Stomach (tissue), 9 donors: ENCODE measurements around the gene UCKL1. TPM values are rescaled to one million over a fixed set of nuclear protein-coding genes. Genes with fewer than 3 reads are reported as not detected.
"Not testable (repeated sequence)": the region's sequence is repeated elsewhere in the genome, so short reads cannot be mapped to it uniquely, and the experiment has no call there.

Experiments
- DNase-seq, 2 donors: peaks; one replicate each; pipeline versions ENCODE4 v3.0.0 to v3.0.0-alpha.2; 2013 to 2019
- H3K27ac ChIP-seq, 5 donors: fragments of 200-600 bp in 4 of 5; sonication (generic) in 4 of 5; one replicate each; pipeline ENCODE4 v1.5.1; 2013 to 2019; ENCODE audit warnings: mild to moderate bottlenecking in 1 of 5, moderate library complexity in 1 of 5
- H3K27me3 ChIP-seq, 3 donors: fragments of 200-600 bp; sonication (generic); one replicate each; pipeline ENCODE4 v1.5.1; 2017 to 2019; ENCODE audit warnings: mixed run types in 1 of 3
- H3K36me3 ChIP-seq, 4 donors: fragments of 200-600 bp; sonication (generic); 1 replicate in 3 of 4; 2 replicates in 1 of 4; pipeline ENCODE4 v1.5.1; 2016 to 2019
- H3K4me1 ChIP-seq, 4 donors: fragments of 200-600 bp; sonication (generic); one replicate each; pipeline ENCODE4 v1.5.1; 2016 to 2019
- H3K4me3 ChIP-seq, 4 donors: fragments of 200-600 bp; sonication (generic) in 3 of 4; one replicate each; pipeline ENCODE4 v1.5.1; 2016 to 2019; ENCODE audit warnings: mild to moderate bottlenecking in 1 of 4
- H3K9me3 ChIP-seq, 4 donors: fragments of 200-600 bp; sonication (generic); one replicate each; pipeline ENCODE4 v1.5.1; 2016 to 2019
- EP300 ChIP-seq: sonication (generic); formaldehyde crosslinking; IDR thresholded peaks from one replicate; pipeline ENCODE4 v1.6.1; 2017; ENCODE audit warnings: antibody characterized with exemption
- POLR2A ChIP-seq, 4 donors: fragments of 450-650 bp; IDR thresholded peaks; one replicate each; pipeline ENCODE4 v1.6.1; 2016; ENCODE audit warnings: antibody characterized with exemption in 4 of 4, control low read depth in 2 of 4, mild to moderate bottlenecking in 1 of 4, moderate library complexity in 1 of 4
- POLR2AphosphoS5 ChIP-seq, 3 donors: sonication (generic); formaldehyde crosslinking; IDR thresholded peaks; one replicate each; pipeline ENCODE4 v1.6.1; 2016; ENCODE audit warnings: antibody characterized with exemption in 3 of 3
- WGBS, 5 donors: extraction: QIAGEN DNeasy Blood & Tissue Kit in 3 of 5; methylation state at CpG; one replicate each; pipeline versions ENCODE4 v1.1.5 to v1.1.7; 2013 to 2018; 5-methylcytosine and 5-hydroxymethylcytosine counted together
- intact Hi-C: fragments of 100-400 bp; cut with DNase I; formaldehyde crosslinking; loops from one replicate; pipeline ENCODE4 v1.15.1; 2023; ENCODE audit warnings: low total_unique reads
- polyA plus RNA-seq, 3 donors: library from polyadenylated mRNA; stranded (reverse); fragments of 200-250 nt; gene quantifications; one replicate each; pipeline ENCODE4 v1.2.3, GENCODE V29; 2013
- total RNA-seq, 5 donors: library from RNA; depleted of rRNA; stranded (reverse); fragments of >200 nt; gene quantifications; one replicate each; pipeline versions ENCODE4 v1.1.0 to v1.2.3, GENCODE V29; 2014 to 2016
- TF ChIP-seq, protein P1 (sequence below), 7 experiments: fragments of 450-650 bp in 4 of 7; fragments of 200-600 bp in 3 of 7; sonication (generic) in 3 of 7; IDR thresholded peaks; one replicate each; pipeline ENCODE4 v1.5.1; 2016 to 2019; ENCODE audit warnings: antibody characterized with exemption in 7 of 7, control low read depth in 2 of 7, mild to moderate bottlenecking in 1 of 7
- donor health status: healthy with polysubstance abuse.
- donor health status: Bipolar disorder and iron deficiency.
- donor health status: healthy.

Gene UCKL1
- total and polyA plus RNA-seq, 8 donors = 17.7 to 107 (median 32.2) TPM

DNA sequence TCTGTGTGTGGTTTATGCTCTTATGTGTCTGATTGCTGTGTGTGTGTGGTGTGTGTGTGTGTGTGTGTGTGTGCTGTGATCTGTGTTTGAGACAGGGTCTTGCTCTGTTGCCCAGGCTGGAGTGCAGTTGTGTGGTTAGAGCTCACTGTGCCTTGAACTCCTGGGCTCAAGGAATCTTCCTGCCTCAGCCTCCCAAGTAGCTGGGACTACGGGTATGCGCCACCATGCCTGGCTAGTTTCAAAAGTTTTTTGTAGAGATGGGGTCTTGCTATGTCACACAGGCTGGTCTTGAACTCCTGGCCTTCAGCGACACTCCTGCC, 16.9 kb upstream of the UCKL1 start:
- no peak overlapping the region for H3K4me3 ChIP-seq
- H3K27ac ChIP-seq = no peak overlapping the region
- DNase-seq = no peak
- WGBS, 5 donors = 89 to 100% (median 96%) methylated on average over 1 to 3 of the region's 3 CpGs
- intact Hi-C loops = loop anchor here (5.0 kb wide), 1 partner anchor 436 kb away; the partner anchor contains the start of gene PTK6
- H3K27me3 ChIP-seq = no peaks in the 10 kb centered on the region
- no peaks in the 10 kb centered on the region for H3K9me3 ChIP-seq
- TF ChIP-seq EP300 = no peak
- TF ChIP-seq, protein P1, sequence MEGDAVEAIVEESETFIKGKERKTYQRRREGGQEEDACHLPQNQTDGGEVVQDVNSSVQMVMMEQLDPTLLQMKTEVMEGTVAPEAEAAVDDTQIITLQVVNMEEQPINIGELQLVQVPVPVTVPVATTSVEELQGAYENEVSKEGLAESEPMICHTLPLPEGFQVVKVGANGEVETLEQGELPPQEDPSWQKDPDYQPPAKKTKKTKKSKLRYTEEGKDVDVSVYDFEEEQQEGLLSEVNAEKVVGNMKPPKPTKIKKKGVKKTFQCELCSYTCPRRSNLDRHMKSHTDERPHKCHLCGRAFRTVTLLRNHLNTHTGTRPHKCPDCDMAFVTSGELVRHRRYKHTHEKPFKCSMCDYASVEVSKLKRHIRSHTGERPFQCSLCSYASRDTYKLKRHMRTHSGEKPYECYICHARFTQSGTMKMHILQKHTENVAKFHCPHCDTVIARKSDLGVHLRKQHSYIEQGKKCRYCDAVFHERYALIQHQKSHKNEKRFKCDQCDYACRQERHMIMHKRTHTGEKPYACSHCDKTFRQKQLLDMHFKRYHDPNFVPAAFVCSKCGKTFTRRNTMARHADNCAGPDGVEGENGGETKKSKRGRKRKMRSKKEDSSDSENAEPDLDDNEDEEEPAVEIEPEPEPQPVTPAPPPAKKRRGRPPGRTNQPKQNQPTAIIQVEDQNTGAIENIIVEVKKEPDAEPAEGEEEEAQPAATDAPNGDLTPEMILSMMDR (IDR thresholded peaks at IDR 0.05) = no peak
- no peak for TF ChIP-seq POLR2A (IDR thresholded peaks at IDR 0.05)
- no peak for TF ChIP-seq POLR2AphosphoS5 (IDR thresholded peaks at IDR 0.05)
- peaks cover 0 to 12% (median 0%) of the 10 kb centered on the region in 4 donors for H3K36me3 ChIP-seq
- peaks cover 21 to 48% (median 41%) of the 10 kb centered on the region in 4 donors for H3K4me1 ChIP-seq

DNA sequence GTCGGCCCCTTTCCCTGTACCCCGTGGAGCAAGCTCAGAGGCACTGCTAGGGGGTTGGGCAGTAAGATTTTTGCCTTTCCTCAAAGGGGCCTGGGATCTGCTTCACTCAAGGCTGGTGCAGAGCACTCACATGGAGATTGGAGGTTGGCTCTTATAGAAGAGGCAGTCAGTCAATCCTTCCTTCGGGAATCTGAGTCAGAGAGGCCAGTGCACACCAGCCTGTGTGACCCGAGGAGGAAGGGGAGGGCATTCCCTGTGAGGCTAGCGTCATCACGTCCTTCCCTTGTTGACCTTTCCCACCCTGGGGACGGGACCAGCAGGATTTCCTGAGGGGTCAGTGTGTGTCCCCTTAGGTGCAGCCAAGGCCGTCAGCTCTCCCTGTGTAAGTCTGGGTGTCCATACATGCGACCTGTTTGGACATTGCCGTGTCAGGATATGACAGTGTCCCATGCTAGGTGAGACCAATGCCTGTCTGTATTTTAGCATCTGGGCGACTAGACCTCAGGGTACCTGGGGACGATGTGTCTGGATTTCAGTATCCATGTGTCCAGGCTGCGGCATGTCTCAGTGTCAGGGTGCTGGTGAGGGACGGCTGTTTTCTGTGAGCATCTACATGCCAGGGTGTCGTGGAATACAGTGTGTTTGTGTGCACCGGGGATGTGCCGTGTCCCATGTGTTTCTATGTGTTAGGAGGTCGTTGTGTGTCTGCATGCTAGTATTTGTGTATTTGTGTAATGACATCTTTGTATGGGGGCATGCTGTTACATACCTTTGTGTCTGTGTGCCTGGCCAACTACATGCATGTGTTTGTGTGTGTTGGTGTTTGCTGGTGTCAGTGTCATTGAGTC, 16.3 kb upstream of the UCKL1 start:
- Histone ChIP-seq H3K27ac (no peak overlapping the region), H3K4me3 (no peak overlapping the region), H3K27me3 (no peaks in the 10 kb centered on the region), H3K36me3 (peaks cover 0 to 16% (median 3%) of the 10 kb centered on the region in 4 donors), H3K4me1 (peaks cover 21 to 44% (median 38%) of the 10 kb centered on the region in 4 donors), H3K9me3 (no peaks in the 10 kb centered on the region)
- peak in 1 of 2 donors; percentile 29 for DNase-seq
- intact Hi-C loops = loop anchor here (5.0 kb wide), 1 partner anchor 435 kb away; the partner anchor contains the start of gene PTK6
- whole genome bisulfite sequencing, 5 donors = 72 to 80% (median 73%) methylated on average over 14 to 18 of the region's 18 CpGs
- TF ChIP-seq, protein P1 (IDR thresholded peaks at IDR 0.05) = no peak
- TF ChIP-seq EP300 = no peak
- no peak for TF ChIP-seq POLR2A (IDR thresholded peaks at IDR 0.05)
- no peak for TF ChIP-seq POLR2AphosphoS5 (IDR thresholded peaks at IDR 0.05)

DNA sequence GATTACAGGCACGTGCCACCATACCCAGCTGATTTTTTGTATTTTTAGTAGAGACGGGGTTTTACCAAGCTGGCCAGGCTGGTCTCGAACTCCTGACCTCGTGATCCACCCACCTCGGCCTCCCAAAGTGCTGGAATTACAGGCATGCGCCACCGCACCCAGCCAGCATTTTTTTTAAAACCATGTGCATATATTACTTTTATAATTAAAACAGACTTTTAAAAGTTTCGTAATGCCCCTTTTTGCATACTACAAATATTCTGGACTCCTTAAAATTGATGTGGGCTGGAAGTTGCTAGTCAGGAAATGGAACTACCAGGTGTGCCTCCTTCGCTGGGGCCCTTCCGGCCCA, 15.7 kb upstream of the UCKL1 start:
- H3K27ac ChIP-seq, H3K27me3 ChIP-seq, DNase-seq, H3K4me3 ChIP-seq, H3K9me3 ChIP-seq: not testable (repeated sequence)
- peaks cover 21 to 43% (median 38%) of the 10 kb centered on the region in 4 donors for H3K4me1 ChIP-seq
- peaks cover 0 to 20% (median 8%) of the 10 kb centered on the region in 4 donors for H3K36me3 ChIP-seq
- intact Hi-C loops = loop anchor here (5.0 kb wide), 1 partner anchor 435 kb away; the partner anchor contains the start of gene PTK6
- WGBS, 5 donors = 82 to 93% (median 87%) methylated on average over 10 of the region's 10 CpGs

DNA sequence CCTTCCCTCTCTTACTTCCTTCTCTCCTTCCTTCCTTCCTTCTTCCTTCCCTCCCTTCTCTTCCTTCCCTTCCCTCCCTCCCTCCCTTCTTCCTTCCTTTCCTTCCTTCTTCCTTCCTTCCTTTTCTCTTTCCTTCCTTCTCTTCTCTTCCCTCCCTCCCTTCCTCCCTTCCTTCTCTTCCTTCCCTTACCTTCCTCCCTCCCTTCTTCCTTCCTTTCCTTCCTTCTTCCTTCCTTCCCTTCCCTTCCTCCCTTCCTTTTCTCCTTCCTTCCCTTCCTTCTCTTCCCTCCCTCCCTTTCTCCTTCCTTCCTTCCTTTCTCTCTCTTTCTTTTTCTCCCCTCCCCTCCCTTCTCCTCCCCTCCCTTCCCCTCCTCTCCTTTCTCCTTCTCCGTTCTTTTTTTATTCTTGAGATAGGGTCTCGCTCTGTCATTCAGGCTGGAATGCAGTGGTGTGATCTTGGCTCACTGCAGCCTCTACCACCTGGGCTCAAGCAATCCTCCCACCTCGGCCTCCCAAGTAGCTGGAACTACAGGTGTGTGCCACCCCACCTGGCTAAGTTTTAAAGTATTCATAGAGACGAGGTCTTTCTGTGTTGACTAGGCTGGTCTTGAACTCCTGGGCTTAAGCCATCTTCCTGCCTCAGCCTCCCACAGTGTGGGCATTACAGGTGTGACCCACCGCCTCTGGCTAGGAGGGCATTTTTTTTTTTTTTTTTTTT, 14.7 kb upstream of the UCKL1 start:
- H3K9me3 ChIP-seq = peaks cover 0 to 10% (median 1%) of the 10 kb centered on the region in 4 donors
- H3K36me3 ChIP-seq = peaks cover 5 to 28% (median 18%) of the 10 kb centered on the region in 4 donors
- H3K4me3 ChIP-seq = no peak overlapping the region
- peaks cover 21 to 43% (median 38%) of the 10 kb centered on the region in 4 donors for H3K4me1 ChIP-seq
- WGBS, 5 donors = 85 to 93% (median 90%) methylated on average over 5 of the region's 5 CpGs
- TF ChIP-seq POLR2AphosphoS5 (IDR thresholded peaks at IDR 0.05) = no peak
- TF ChIP-seq, protein P1 (IDR thresholded peaks at IDR 0.05) = no peak
- no peak for TF ChIP-seq EP300
- no peak for TF ChIP-seq POLR2A (IDR thresholded peaks at IDR 0.05)
- no peak for DNase-seq
- no peaks in the 10 kb centered on the region for H3K27me3 ChIP-seq
- H3K27ac ChIP-seq = peak overlapping the region in 1 of 5 donors; percentile 56
- intact Hi-C loops = loop anchor here (5.0 kb wide), 1 partner anchor 434 kb away; the partner anchor contains the start of gene PTK6
